GM12865 (cell line): ENCODE results near the gene C2orf49.

ENCODE experiments used
- DNase-seq: peaks from one replicate; pipeline ENCODE4 v3.0.0; 2010; ENCODE audit warnings: low read depth
- H3K4me3 ChIP-seq: 2 replicates; pipeline ENCODE4 v1.5.1; 2011; ENCODE audit warnings: mild to moderate bottlenecking, low read depth, low read length, control low read depth
- CTCF ChIP-seq: IDR thresholded peaks from 2 replicates; pipeline ENCODE4 v1.5.1; 2011; ENCODE audit warnings: low read length, control low read depth, low read depth, inconsistent platforms; ENCODE audit not compliant: insufficient read depth; ENCODE audit errors: missing control alignments

C2orf49 gene

GRCh38 chr2:105327690-105328089 is 9.7 kb upstream of the C2orf49 start:
- no peak for TF ChIP-seq CTCF
- H3K4me3 ChIP-seq, result peak overlapping the region; percentile 76; the same call in 1 of the 2 replicates
- DNase-seq, result no peak

- peak overlapping the region; percentile 76 for H3K4me3 ChIP-seq
- peak; percentile 69 for DNase-seq
- TF ChIP-seq CTCF, result no peak
These were observed 8.8 kb upstream of the C2orf49 start for GRCh38 chr2:105328281-105329196.

- peak overlapping the region; percentile 76 for H3K4me3 ChIP-seq
- DNase-seq, result peak; percentile 36
- no peak for TF ChIP-seq CTCF
These were observed 8.2 kb upstream of the C2orf49 start for GRCh38 chr2:105329197-105329554.

GRCh38 chr2:105329561-105330495 is 7.5 kb upstream of the C2orf49 start, which contains the start of gene TGFBRAP1:
Gene TGFBRAP1 (minus strand): TSS chr2:105329735. CDS start chr2:105308301, 21,434 bp downstream.
- no peak for TF ChIP-seq CTCF
- H3K4me3 ChIP-seq, result peak within 1 kb of the TSS; percentile 76
- DNase-seq, result peak; percentile 76

- H3K4me3 ChIP-seq, result peak overlapping the region; percentile 62
- no peak for TF ChIP-seq CTCF
- DNase-seq, result peak; percentile 23
These were observed 6.5 kb upstream of the C2orf49 start for GRCh38 chr2:105330681-105331375.

- no peak for DNase-seq
- TF ChIP-seq CTCF, result no peak
- H3K4me3 ChIP-seq, result no peak overlapping the region
These were observed 3.1 kb upstream of the C2orf49 start for GRCh38 chr2:105334211-105334610.
